ENCODE data around the gene GUCY1A2.

DNA sequence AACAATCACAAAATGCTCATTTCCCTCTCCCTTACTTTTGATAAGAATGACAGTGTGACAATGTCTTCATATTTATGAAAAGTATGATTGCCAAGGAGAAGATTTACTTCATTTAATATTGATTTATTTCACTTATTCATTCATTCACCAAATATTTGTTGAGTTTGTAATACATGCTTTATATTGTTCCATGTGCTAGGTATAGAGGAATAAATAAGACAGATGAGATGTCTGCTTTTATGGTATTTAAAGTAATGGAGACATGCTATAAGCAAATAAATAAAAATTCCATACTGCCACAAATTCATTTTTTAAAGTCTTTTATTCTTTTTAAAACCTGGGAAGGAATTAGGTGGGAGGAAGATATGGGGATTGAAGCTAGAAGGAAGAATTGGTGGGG lies 289.4 kb downstream of the GUCY1A2 start:
- TF ChIP-seq, protein P1, sequence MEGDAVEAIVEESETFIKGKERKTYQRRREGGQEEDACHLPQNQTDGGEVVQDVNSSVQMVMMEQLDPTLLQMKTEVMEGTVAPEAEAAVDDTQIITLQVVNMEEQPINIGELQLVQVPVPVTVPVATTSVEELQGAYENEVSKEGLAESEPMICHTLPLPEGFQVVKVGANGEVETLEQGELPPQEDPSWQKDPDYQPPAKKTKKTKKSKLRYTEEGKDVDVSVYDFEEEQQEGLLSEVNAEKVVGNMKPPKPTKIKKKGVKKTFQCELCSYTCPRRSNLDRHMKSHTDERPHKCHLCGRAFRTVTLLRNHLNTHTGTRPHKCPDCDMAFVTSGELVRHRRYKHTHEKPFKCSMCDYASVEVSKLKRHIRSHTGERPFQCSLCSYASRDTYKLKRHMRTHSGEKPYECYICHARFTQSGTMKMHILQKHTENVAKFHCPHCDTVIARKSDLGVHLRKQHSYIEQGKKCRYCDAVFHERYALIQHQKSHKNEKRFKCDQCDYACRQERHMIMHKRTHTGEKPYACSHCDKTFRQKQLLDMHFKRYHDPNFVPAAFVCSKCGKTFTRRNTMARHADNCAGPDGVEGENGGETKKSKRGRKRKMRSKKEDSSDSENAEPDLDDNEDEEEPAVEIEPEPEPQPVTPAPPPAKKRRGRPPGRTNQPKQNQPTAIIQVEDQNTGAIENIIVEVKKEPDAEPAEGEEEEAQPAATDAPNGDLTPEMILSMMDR (IDR thresholded peaks at IDR 0.05; ENCODE audit: insufficient read depth, low read depth, low read length) = no peak
- no peak for TF ChIP-seq EZH2 (IDR thresholded peaks at IDR 0.05; ENCODE audit: insufficient read depth, low read length)

Measured in astrocyte (in vitro differentiated cells and primary cell).